AG10803 (cell line): ENCODE results near the gene DMRT1.
A peak's percentile ranks its signal among the peaks of the same experiment; 100 is the strongest.

Source experiments
- DNase-seq: peaks from one replicate; pipeline ENCODE4 v3.0.0; 2010; ENCODE audit warnings: low read depth
- H3K4me3 ChIP-seq: 2 replicates; pipeline ENCODE4 v1.5.1; 2011; ENCODE audit warnings: mild to moderate bottlenecking, low read length, control low read depth
- CTCF ChIP-seq: conservative IDR thresholded peaks from 2 replicates; pipeline ENCODE4 v1.5.1; 2011; ENCODE audit warnings: mild to moderate bottlenecking, low read length, control low read depth, inconsistent platforms

Gene DMRT1

DNA sequence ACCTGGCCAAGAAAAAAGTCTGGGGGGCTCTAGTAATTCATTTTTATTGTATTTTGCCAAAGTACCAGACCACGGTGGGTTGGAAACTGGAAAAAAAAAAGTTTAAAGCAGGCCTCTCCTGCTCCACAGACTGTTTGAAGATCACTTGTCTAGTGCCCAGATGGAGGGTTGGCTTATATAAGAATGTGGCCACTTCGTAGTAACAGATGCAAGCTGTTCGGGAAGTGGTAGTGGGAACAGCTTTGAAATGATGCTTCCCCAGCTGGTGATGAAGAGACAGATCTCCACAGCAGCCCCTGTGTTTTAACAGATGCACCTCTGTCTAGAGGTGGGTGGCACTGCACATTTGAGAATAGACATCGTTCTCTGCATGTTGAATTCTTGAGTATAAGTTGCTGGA lies 80.7 kb downstream of the DMRT1 start:
- TF ChIP-seq CTCF, result no peak
- no peak for DNase-seq
- no peak overlapping the region for H3K4me3 ChIP-seq

DNA sequence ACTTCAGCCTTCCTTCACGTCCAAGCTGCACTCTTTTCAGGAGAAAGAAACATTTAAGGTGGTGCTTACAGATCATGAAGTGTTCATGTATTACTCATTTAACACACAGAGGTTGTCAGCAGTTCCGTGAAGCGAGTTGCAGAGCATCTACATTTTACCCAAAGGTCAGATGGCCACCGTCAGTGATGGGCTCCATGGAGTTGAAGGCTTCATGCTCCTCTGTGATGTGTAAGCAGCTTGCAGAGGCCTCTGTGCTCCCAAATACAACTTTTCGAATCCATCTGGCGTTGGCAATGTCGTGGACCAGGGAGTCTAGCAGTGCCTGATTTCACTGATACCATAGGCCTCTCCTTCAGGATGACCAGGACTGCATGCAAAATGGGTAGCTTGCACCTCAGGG lies 81.2 kb downstream of the DMRT1 start:
- DNase-seq, result no peak
- TF ChIP-seq CTCF, result no peak
- H3K4me3 ChIP-seq, result no peak overlapping the region

- no peak for TF ChIP-seq CTCF
- no peak for DNase-seq
- H3K4me3 ChIP-seq, result no peak overlapping the region
These were observed 85.5 kb downstream of the DMRT1 start for GRCh38 chr9:926976-927375.

DNA sequence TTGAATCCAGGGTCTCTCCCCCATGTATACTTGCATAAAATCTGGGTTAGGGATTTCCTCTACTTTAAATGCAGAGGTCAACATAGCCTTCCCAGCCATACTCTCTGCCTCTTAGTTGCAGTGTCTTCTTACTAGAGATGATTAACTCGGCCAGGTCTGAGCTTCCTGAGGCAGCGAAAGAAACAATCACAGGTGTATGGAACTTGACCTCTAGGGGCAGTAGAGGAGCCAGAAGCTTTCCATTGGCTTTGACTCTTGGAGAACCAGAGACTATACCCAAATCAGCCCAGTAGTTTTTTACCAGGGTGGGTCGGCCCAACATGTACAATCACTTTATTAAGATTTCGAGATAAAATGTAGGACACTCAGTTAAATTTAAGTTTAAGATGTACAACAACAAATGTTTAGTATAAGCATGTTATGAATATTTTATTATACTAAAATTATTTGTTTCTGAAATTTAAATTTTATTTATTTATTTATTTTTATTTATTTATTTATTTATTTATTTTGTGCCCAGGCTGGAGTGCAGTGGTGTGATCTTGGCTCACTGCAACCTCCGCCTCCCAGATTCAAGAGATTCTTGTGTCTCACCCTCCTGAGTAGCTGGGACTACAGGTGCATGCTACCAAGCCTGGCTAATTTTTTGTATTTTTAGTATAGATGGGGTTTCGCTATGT lies 87.0 kb downstream of the DMRT1 start:
- DNase-seq, result no peak

GRCh38 chr9:929719-930118 lies 88.2 kb downstream of the DMRT1 start:
- TF ChIP-seq CTCF, result no peak
- DNase-seq, result no peak
- no peak overlapping the region for H3K4me3 ChIP-seq

More for the DNA sequence above, 87.0 kb downstream of the DMRT1 start:
- TF ChIP-seq CTCF, result peak; percentile 46
- no peak overlapping the region for H3K4me3 ChIP-seq

DNA sequence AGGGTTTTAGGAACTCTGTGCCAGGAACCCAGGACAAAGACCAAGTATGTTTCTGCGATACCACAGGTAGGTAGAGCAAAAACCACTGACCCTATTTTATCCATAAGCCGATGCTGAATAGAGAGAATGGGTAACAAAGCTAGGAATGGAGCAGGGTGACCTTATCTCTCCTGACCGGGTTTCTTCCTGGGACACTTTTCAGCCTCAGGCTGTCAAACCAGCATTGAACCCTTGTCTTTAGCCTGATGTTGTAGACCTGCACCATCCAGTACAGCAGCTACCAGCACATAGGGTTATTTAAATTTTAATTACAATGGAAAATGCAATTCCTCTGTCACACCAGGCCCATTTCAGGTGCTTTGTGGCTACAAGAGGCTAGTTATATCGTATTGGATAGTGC lies 91.9 kb downstream of the DMRT1 start:
- no peak overlapping the region for H3K4me3 ChIP-seq
- no peak for TF ChIP-seq CTCF
- DNase-seq, result no peak

DNA sequence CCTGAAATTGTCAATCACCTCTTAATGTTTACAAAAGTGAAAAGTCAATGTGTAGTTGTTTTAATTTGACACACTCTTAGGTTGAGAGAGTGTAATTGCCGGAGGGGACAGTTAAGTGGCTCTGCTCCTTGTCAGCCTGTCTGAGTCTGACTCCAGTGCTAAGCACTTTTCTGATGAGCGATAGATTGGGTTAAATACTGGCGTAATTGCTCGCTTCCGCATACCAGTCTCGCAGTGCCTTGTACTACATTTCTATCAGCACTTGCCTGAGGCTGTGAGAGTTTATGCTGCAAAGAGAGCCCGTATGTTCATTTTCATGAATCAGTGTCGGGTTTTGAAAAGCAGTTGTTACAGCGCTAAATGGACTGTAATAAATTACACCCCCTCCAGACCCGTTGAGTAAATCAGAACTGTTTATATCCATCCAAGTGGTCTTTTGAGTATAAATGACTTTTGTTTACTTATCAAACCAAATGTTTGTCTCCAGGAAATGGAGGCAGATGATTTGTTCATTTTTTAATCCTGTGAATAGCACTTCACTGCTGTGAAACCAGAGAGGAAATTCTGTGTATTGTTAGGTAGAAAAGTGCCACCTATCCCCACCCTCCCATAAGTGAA lies 94.0 kb downstream of the DMRT1 start:
- DNase-seq, result peak; percentile 40
- H3K4me3 ChIP-seq, result no peak overlapping the region
- TF ChIP-seq CTCF, result no peak
